AG04449 (cell line): ENCODE results near the gene CFAP46.

ENCODE experiments used
- CTCF ChIA-PET: fragments of 350-600 bp; formaldehyde crosslinking; extraction: SDS; loops from one replicate; lab custom pipeline; 2021; ENCODE audit warnings: antibody characterized with exemption; lab: Yijun Ruan, JAX
- POLR2A ChIA-PET: fragments of 400-600, 350-600 bp; formaldehyde crosslinking; extraction: SDS; loops from one replicate; lab custom pipeline; 2020; ENCODE audit warnings: antibody characterized with exemption, inconsistent platforms; lab: Yijun Ruan, JAX
- DNase-seq: peaks from one replicate; pipeline ENCODE4 v3.0.0-alpha.2; 2010; ENCODE audit warnings: low read depth, low spot score
- H3K4me3 ChIP-seq: 2 replicates; pipeline ENCODE4 v1.5.1; 2011; ENCODE audit warnings: low read depth, mild to moderate bottlenecking, control low read depth, low read length
- CTCF ChIP-seq: IDR thresholded peaks from one replicate; pipeline ENCODE4 v1.5.1; 2011; ENCODE audit warnings: mild to moderate bottlenecking, moderate library complexity, low read length, control low read depth, inconsistent platforms; ENCODE audit not compliant: insufficient read depth; ENCODE audit errors: missing control alignments

CFAP46 gene

GRCh38 chr10:132865851-132866600, 76.3 kb downstream of the CFAP46 start:
- no peak overlapping the region for H3K4me3 ChIP-seq
- DNase-seq: no peak
- POLR2A ChIA-PET: no interaction called here
- CTCF ChIA-PET: no interaction called here
- no peak for TF ChIP-seq CTCF

DNA sequence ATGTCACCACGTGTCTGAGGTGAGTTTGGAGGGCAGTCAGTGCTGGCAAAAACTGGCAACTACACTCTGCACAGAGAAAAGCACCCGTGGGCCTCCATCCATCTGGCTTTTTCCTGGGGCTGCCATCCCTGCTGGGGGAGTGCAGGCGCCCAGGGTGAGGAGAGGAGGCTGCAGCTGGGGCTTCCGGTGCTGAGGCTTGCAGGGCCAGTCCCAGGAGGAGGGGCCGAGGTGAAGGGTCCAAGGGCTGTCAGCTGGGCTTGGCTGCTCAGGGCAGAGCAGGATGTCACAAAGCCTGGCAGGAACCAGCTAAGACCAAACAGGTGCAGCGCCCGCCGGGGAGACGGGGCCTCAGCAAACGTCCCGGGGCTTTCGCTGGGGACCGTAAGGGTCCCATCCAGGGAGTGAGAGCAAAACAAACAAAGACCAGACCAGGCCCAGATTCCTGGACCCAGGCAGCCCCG, 77.2 kb downstream of the CFAP46 start:
- ChIA-PET POLR2A (no interaction called here), CTCF (no interaction called here)
- no peak overlapping the region for H3K4me3 ChIP-seq
- no peak for DNase-seq
- no peak for TF ChIP-seq CTCF

DNA sequence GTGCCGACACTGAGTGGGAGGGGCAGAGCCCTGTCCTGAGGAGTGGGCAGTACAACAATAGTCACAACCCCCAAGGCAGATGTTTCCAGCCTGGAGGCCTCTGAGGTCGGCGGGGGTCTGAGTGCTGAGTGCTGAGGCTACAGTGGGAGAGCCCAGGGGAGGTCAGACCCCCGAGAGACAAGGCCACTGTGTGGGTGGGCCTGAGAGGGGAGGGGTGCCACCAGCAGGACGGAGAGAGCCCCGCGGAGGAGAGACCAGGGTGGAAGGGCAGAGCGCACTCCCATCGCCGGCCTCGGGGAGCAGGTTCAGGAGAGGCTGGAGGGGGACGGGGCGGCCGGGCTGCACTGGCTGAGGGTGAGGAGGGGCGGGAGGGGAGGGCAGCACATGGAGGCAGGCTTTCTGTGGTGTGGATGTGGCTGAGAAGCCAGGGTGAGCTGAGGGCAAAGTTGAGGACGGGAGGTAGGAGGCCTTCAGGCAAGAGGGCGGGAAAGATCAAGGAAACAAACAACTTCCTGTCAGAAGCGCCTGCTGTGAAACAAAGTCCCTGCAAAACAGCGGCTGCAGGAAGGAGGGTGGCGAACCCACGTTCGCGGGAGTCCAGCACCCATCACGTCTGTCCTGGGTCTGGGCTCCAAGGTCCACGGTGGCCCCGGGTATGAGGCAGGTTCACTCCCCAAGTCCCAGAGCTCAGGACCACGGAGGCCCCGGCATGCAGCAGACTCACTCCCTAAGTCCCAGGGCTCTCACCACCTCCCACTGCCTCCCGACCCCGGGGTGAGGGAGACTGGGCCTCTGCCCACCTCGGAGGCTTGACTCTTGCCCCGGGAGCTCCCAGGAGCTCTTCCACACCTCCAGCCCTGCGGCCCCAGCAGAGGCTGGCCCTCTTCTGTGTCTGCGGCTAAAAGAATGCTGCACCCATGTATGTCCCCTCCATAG, 79.6 kb downstream of the CFAP46 start:
- ChIA-PET CTCF (no interaction called here), POLR2A (no interaction called here)
- DNase-seq: no peak
- H3K4me3 ChIP-seq: no peak overlapping the region
- TF ChIP-seq CTCF: no peak

GRCh38 chr10:132861884-132862461, 80.4 kb downstream of the CFAP46 start:
- no peak for TF ChIP-seq CTCF
- POLR2A ChIA-PET: no interaction called here
- DNase-seq: no peak
- CTCF ChIA-PET: no interaction called here
- no peak overlapping the region for H3K4me3 ChIP-seq

- POLR2A ChIA-PET: no interaction called here
- H3K4me3 ChIP-seq: no peak overlapping the region
- DNase-seq: no peak
- TF ChIP-seq CTCF: no peak
- CTCF ChIA-PET: no interaction called here
Observed at GRCh38 chr10:132861116-132861691, 81.2 kb downstream of the CFAP46 start.

GRCh38 chr10:132860532-132860931, 81.8 kb downstream of the CFAP46 start:
- TF ChIP-seq CTCF: no peak
- POLR2A ChIA-PET: no interaction called here
- CTCF ChIA-PET: interaction anchor here (1.2 kb wide), 1 partner anchor 206 kb away, joined by 6 read pairs; no protein-coding TSS in a partner anchor
- DNase-seq: no peak
- no peak overlapping the region for H3K4me3 ChIP-seq
